ENCODE results near the gene CAGE1.

- TF ChIP-seq, protein P1, sequence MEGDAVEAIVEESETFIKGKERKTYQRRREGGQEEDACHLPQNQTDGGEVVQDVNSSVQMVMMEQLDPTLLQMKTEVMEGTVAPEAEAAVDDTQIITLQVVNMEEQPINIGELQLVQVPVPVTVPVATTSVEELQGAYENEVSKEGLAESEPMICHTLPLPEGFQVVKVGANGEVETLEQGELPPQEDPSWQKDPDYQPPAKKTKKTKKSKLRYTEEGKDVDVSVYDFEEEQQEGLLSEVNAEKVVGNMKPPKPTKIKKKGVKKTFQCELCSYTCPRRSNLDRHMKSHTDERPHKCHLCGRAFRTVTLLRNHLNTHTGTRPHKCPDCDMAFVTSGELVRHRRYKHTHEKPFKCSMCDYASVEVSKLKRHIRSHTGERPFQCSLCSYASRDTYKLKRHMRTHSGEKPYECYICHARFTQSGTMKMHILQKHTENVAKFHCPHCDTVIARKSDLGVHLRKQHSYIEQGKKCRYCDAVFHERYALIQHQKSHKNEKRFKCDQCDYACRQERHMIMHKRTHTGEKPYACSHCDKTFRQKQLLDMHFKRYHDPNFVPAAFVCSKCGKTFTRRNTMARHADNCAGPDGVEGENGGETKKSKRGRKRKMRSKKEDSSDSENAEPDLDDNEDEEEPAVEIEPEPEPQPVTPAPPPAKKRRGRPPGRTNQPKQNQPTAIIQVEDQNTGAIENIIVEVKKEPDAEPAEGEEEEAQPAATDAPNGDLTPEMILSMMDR (IDR thresholded peaks at IDR 0.05; ENCODE audit: low read depth, low read length) = no peak
- no peak for TF ChIP-seq POLR2A (IDR thresholded peaks at IDR 0.05; ENCODE audit: extremely low read depth, insufficient read length)
- no peak for TF ChIP-seq MAX (IDR thresholded peaks at IDR 0.05; ENCODE audit: low read depth, low read length)
- no peak for TF ChIP-seq MYC (IDR thresholded peaks at IDR 0.05; ENCODE audit: low read depth, low read length)
Observed at GRCh38 chr6:7378740-7379139, 10.8 kb downstream of the CAGE1 start.
